Medulla oblongata (tissue), 1 donor: ENCODE data around the gene HIC1.
A peak's percentile ranks its signal among the peaks of the same experiment; 100 is the strongest.
"Not testable (repeated sequence)": the region's sequence is repeated elsewhere in the genome, so short reads cannot be mapped to it uniquely, and the experiment has no call there.

Source experiments
- DNase-seq: peaks from one replicate; pipeline ENCODE4 v3.0.0-alpha.2; 2015; ENCODE audit errors: extremely low spot score

The HIC1 gene, protein sequence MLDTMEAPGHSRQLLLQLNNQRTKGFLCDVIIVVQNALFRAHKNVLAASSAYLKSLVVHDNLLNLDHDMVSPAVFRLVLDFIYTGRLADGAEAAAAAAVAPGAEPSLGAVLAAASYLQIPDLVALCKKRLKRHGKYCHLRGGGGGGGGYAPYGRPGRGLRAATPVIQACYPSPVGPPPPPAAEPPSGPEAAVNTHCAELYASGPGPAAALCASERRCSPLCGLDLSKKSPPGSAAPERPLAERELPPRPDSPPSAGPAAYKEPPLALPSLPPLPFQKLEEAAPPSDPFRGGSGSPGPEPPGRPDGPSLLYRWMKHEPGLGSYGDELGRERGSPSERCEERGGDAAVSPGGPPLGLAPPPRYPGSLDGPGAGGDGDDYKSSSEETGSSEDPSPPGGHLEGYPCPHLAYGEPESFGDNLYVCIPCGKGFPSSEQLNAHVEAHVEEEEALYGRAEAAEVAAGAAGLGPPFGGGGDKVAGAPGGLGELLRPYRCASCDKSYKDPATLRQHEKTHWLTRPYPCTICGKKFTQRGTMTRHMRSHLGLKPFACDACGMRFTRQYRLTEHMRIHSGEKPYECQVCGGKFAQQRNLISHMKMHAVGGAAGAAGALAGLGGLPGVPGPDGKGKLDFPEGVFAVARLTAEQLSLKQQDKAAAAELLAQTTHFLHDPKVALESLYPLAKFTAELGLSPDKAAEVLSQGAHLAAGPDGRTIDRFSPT

GRCh38 chr17:2054512-2055291, at the start of gene HIC1:
Gene HIC1 (plus strand): TSS chr17:2055103. CDS start chr17:2056691, 1,588 bp downstream.
- DNase-seq: peak; percentile 69

- no peak for DNase-seq
Measured at GRCh38 chr17:2008332-2009126, 46.4 kb upstream of the HIC1 start.

GRCh38 chr17:2009737-2010136, 45.2 kb upstream of the HIC1 start:
- no peak for DNase-seq

GRCh38 chr17:2011411-2012371, 43.2 kb upstream of the HIC1 start:
- DNase-seq: peak; percentile 27

- DNase-seq: no peak
Measured at GRCh38 chr17:2012499-2012898, 42.4 kb upstream of the HIC1 start.

GRCh38 chr17:2013220-2013993, 41.5 kb upstream of the HIC1 start:
- DNase-seq: not testable (repeated sequence)

DNA sequence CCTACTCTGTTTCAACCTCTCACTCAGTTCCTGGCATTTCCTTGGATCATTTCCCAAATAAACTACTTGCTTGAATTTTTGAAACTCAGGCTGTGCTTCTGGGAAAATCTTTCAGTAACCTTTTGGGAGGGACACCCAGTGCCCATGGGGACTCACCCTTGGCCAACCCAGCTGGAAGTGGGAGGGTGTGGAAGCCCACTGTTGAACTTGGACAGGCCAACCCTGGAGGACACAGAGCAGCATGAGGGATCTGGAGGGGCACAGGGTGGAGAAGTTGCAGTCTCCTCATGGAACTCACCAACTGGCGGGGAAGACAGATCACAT, 40.9 kb upstream of the HIC1 start:
- DNase-seq: no peak

GRCh38 chr17:2015314-2015713, 39.6 kb upstream of the HIC1 start:
- DNase-seq: no peak

- no peak for DNase-seq
Measured at GRCh38 chr17:2016494-2016893, 38.4 kb upstream of the HIC1 start.

GRCh38 chr17:2017274-2017941, 37.5 kb upstream of the HIC1 start:
- no peak for DNase-seq

GRCh38 chr17:2018716-2019510, 36.0 kb upstream of the HIC1 start:
- no peak for DNase-seq

GRCh38 chr17:2019723-2020122, 35.2 kb upstream of the HIC1 start:
- no peak for DNase-seq

- DNase-seq: no peak
Measured at GRCh38 chr17:2020721-2021120, 34.2 kb upstream of the HIC1 start.

DNA sequence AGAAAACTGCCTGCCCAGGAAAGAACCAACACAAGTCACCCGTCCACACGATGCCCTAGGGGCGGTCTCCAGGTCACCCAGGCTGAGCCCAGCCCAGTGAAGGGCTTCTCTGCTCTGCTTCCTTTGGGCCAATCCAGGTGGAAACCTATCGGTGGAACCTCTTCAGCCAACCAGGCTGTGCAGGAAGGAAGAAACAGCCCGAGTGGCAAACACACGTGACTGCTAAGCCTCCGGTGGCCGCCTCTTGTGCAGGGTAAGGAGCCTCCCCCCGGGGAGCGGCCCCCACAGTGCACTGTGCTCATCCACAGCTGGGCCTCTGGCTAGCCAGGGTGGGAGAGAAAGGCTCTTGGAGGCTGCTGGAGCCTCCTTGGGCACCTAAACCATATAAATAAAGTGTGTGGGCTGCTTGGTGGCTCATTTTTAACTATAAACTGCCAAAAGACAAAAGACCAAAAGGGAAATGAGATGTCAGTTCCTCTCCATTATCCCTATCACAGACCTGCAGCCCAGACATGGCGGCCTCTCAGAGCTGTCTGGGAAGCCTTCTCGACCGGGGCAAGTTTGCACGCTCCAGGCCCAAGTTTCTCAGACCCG, 32.2 kb upstream of the HIC1 start:
- DNase-seq: no peak

DNA sequence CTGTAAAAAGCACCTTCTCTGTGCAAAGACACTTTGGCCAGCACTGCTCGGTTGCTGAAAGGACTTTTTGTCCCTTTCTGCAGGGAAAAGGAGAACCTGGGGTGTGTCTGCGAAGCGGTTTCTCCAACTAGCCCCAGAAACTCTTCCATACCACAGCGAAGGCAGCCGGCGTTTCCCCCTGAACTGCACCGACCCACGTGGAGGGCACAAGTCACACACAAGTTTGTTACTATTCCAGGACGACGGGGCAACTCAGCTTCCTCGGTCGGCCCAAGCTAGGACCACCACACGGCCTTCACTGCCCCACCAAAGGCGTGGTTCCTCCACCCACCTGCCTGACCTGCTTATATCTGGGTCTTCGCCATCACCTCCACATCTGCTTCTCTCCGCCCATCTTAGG, 31.6 kb upstream of the HIC1 start:
- no peak for DNase-seq

GRCh38 chr17:2023692-2024571, 31.0 kb upstream of the HIC1 start:
- no peak for DNase-seq
